GM19395 (cell line): ENCODE measurements around the gene IRAK1.

Source experiments
- ATAC-seq: cut with Tn5 transposase; IDR thresholded peaks from one replicate; pipeline ENCODE4 v1.9.1; 2021; ENCODE audit warnings: mild to moderate bottlenecking, moderate library complexity; ENCODE audit not compliant: unreplicated experiment

Gene IRAK1

DNA sequence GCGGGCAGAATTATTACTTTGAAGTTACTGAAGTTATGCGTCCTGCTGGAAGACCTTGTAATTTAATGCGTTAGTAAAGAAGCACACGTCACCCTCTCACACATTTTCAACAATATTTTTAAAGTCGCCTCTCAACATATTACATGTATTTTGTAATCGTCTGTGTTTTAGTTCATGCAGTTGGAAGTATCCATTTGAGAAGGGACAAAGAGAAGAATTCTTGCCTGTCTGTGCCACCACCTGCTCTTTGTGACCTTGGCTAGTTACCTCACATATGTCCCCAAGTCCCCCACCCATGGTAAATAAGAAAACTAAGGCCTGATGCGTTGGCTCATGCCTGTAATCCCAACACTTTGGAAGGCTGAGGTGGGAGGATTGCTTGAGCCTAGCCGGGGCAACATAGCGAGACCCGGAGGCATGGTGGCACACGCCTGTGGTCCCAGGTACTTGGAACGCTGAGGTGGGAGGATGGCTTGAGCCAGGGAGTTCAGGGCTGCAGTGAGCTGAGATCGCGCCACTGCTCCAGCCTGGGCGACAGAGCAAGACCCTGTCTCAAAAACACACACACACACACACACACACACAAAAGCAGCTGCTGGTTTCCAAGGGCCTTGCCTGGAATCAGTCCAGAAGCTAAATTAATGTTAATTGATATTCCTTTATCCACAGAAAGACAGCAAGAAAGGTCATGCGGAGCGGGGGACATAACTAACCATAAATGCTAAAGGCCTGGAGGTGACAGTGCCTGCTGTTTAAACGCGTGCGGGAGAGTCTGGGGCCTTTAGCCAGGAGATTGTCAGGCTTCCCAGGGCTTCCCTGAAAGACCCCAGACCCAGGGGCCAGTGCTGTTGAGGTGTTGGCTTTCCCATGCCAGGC is 46.3 kb downstream of the IRAK1 start:
- no peak for ATAC-seq

DNA sequence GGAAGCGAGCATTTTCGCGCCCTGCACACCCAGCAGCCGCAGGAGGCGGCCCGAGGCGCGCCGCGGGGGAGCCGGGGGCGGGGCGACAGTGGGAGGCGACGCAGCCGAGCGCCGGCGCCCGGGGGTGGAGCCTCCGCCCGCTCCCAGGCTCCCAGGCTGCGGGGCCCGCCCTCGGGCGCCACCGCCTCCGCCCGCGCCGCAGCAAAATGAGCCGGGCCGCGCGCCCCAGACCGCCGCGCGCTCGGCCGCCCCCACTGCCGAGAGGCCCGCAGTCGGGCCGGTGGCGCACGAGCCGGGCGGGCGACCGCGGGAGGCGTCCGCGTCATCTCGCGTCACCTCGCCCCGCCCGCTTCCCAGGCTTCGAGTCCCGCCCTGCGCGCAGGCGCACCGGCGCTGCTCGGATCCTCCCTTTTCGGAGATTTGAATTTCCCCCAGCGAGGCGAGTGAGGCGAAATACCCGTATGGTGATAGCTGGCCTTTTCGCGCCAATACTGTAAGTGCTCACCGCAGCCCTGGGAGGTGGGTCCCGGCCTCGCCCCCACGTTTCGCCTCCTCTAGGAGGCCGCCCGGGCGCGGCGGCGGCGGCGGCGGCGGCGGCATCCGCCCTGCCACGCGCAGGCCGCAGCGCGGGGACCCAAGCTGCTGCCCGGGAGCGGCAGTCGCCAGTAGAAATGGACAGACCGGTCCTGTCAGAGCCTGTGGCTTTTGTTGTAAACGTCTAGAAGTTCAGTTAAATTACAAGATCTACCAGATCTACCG is 47.2 kb downstream of the IRAK1 start, which contains the start of gene TMEM187:
Gene TMEM187 (plus strand): TSS at position 387 of the 759 bp plus-strand sequence. CDS start 9,309 bp downstream, outside the sequence.
- peak; percentile 54 for ATAC-seq

DNA sequence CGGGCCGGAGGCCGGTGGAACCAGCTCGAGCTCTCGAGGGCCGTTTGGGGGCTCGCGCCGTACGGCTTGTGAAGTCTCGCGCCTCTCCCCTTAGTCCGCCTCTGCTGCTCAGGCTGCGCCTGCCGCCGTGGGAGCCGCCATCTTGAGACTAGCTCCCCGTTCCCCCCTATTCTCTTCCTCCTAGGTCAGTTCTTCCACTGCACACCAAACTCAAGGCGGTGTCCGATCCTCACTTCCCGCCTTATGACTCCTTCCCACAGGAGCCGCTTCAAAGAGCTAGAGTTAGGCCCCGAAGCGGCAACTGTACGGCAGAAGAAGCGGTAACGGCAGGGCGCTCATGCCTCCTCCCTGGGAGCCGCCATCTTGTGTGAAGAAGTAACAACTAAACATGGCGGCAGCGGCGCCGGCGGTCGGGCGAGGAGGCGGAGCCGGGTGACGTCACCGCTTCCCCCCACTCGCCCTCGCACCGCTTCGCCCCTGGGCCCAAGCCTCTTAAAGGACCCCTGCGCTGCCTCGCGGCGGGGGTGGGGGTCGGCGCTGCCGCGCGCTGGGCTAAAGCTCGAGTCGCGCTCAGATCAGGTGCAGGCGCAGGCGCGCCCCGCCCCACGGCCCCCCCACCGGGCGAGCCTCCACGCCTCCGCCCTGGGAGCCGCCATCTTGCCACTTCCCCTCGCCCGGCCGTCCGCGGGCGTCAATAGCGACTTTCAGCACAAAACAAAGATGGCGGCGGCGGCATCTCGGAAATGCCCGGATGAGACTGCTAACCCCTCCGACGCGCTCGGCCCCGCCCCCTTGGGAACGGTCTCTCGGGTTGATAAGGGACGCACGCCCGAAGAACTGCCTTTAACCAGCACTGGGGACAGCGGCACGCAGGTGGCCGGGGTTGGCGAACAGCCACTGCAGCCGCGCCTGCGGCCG is 48.0 kb downstream of the IRAK1 start, which contains the start of gene HCFC1:
Gene HCFC1 (minus strand): TSS at position 369 of the 918 bp plus-strand sequence. CDS start 978 bp downstream, outside the sequence.
- ATAC-seq: peak; percentile 56

DNA sequence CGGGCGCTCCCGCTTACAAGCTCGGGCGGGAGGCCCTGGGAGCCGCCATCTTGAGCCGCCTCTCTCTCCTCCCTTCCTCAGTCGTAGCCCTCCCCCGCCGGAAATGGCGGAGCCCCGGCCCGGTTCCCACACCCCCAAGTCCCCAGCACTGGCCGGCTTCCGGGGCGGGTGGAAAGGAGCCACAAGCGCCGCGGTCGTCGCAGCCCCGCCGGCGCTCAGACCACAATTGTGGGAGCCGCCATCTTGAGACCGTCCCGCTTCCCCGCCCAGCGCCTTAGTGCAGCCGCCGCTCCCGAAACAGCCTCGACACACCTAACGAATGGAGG is 48.6 kb downstream of the IRAK1 start:
- peak; percentile 47 for ATAC-seq

DNA sequence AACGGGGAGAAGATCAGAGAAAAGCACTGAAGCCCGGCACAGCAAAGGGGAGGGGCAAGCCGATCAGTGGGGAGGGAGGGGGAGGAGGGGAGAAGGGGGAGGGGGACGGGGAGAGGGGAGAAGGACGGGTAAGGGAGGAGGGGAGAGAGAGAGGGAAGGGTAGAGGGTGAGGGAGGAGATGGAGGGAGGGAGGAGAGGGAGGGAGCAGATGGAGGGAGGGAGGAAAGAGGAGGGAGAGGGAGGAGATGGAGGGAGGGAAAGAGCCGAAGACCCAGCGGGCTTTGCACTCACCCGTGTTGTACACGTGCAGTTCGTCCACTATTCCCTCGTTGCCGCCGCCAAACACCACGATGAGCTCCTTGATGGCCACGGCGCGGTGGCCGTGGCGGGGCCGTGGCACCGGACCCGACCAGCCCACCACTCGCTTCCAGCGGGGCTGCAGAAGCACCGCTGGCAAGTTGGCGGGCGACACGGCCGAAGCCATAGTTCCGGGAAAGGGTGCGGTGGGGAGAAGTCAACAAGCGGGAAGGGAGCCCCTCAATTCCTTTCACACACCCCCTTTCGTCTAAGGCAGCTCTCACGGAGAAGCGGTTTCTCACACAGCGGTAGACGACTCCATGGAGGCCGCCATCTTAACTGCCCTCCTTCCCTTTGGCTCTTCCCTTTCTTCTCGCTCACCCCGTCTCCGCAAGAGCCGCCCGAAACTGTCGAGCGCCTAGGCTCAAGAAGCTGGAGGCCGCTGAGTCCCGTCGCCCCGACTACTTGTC is 49.2 kb downstream of the IRAK1 start:
- peak; percentile 13 for ATAC-seq

DNA sequence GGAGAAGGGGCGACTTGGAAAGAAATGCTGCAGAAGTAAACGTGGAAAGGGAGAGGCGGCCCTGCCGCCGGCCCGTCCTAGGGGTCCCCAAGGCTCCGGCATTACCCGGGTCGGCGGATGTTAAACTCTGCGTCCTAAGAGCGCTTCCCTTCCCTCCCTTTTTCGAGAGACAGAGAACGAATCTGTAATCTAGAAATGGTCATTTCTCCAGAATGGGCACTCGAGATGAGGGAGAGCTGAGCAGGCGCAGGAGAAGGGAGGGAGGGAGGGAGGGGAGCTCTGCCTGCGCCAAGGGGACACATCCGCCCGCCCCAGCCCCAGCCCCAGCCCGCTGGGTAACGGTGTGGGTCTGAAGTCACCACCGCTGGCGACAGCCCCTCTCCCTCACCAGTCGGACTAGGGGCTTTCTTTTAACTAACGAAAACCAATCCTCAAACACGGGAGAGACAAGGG is 49.8 kb downstream of the IRAK1 start:
- ATAC-seq: no peak

DNA sequence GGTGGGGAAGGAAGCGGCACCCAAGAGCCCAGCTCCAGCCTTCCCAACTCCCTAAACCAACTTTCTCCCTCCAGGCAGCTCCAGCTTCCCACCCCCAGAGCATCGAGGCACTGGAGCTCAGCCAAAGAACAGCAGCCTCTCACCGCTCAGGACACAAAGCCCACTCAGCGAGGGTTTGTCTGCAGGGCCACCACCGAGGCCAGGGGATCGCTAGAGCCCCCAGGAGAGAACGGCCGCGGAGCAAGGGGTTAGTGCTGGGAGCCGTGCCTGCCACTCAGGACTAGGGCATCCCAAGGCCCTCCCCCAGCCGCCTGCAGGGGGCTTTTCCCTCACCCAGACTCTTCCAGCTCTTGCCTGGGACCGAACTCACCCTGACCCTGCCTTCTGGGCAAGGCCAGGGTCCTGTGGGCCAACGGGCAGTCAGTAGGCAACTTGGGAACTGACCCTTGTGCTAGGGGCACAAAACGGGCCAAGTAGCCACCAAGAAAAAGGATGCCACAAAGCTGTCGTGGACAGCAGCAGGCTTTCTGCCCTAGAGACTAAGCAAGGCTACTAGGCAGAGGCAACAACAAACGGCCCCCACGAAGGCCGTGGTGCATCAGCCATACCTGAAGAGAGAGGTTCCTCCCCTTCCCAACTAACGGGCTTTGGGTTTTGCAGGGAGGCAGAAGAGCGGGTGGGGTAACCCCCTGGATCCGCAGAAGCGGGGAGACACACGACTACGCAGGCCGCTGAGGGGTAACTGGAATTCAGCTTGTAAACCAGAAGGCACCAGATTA is 50.4 kb downstream of the IRAK1 start:
- ATAC-seq: no peak

DNA sequence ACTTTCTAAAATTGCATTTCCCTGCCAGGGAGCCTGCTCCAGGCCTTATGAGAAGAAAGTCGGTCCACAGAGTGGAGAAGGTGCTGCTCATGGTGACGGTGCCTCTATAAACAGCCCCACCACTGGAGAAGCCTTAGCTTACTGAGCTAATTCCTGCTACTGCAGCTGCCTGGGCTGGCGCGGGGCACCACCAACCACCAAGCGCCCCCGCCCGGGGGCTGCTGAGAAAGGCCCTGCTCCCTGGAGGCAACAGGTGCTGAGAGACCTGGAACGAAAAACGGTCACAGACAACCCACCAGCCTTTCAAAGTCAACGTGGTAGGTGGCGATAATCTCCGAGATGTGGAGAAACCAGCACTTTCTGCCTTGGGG is 51.0 kb downstream of the IRAK1 start:
- ATAC-seq: no peak

DNA sequence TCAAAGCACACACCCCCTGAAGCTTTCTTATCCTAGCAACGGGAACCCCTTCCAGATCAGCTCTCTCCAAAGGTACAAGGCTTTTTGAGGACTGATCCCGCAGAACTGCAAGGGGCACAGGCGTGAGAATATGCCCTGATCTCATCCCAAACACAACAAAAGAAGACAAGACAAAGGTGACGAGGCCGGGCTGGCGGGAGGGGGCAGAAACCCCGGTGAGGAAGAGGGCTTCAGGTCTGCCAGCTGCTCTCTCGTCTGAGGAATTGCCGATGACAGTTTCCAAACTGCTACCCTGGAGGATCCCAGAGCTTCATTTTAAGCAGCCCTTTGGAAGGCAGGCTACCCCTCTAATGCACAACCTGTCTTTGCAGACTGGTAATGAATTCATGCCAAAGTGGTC is 51.4 kb downstream of the IRAK1 start:
- no peak for ATAC-seq

DNA sequence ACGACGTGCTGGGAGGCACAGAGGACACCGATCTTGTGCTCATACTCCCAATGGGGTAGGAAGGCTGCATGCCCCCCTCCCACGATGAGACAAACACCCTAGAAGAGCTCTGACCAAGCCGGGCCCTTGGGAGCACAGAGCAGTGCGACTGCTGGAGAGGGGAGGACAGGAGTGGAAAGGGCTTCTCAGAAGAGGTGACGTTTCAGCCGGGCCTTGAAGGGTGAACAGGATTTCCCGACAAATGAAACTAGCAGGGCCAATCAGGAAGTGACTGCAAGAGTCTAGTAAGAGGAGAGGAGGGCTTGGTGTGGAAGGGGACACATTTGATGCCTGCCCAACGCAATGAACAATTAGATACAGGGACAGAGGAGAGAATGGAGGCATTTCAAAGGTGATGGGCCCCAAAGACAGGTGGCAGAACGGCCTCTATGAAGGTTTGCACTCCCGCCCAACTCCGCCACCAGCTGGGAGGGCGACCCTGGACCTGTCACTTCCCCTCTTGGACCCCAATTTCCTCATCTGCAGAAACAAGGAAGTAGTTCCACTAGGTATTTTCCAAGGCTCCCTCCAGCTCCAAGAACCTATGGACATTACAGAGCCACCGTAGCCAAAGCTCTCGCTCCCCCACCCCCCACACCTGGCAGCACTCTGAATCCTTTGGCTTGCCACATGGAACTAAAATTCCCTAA is 52.0 kb downstream of the IRAK1 start:
- no peak for ATAC-seq

DNA sequence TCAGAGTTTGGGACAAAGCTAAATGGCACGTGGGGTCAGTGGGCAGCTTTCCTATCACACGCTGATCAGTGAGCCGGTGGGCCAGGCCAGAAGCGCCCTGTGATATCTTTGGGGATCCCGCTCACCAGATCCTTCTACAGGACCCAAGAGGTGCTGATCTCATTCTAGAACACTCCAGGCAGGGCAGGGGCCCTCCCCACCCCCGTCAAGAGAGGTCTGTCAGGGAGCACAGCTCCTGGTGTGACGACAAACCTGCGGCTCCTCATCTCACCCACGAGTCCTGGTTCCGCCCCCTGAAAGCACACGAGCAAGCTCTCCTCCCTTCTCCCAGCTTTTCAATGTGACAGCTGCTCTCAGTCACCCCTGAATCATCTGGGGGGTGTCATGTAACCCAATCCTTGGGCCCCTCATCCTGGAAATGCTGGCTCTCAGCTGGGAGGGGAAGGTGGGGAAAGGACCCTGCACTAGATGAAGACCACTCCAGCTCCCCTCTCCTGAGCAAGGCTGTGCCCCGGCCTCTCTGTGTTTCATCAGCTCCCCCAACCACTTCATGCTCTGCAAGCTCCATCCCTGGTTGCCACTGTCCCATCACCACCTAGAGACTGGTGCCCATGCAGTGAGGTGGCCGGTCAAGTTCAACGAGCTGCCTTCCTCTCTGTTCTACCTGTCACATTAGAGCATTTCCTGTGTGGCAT is 52.7 kb downstream of the IRAK1 start:
- ATAC-seq: no peak

DNA sequence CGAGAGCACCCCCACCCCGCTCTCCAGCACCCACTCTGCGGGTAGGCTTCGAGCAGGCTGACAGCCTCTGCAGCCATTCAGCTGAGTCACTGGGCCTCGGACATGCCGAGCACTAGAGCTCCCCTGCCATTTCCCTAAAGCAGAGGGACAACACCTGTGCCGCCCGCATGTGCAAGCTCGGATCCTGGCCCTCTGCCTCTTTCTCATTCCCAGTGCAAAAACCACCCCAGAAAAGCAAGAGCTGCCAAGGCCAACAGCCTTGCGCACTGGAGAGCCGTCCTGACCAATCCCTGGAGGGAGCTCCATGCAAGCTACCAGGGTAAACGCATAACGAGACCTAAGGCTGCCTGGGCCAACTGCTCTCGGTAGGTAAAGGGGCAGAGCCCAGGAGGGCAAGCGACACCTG is 53.4 kb downstream of the IRAK1 start:
- ATAC-seq: no peak

DNA sequence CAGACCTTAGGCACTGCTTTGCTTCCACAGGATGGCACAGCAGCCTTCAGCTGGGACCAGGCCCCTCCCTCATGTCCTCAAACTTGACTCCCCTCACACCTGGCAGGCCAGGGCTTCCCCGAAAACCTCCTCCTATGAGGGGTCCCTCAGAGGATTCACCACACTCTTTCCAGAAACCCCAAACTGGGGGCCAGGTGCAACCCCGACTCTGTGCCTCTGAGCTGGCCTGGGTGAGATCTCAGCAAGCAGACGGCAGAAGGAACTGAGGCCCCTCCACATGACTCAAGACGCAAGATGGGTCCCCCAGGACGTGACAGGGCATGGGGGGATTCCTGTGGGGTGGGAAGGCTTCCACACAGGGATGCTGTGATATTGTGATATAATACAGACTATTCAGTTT is 54.3 kb downstream of the IRAK1 start:
- ATAC-seq: no peak

DNA sequence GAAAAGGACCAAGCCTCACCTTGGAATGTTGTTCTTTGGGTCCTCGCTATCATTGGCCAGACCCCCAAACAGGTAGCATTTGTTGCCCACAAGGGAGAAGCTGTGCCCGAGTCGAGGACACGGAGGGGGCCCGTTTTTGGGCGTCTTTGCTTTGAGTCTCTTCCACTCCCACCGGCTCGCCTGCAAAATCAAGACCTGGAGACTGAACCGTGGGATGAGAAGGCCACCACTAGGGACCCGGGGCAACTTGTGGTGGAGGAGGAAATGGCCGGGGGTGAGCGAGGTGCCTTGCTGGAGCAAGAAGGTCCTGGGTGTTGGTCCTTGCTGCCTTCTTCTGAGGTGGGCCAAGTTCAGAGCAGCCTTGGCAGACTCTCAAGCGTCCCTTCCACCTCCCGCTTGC is 55.6 kb downstream of the IRAK1 start:
- no peak for ATAC-seq

DNA sequence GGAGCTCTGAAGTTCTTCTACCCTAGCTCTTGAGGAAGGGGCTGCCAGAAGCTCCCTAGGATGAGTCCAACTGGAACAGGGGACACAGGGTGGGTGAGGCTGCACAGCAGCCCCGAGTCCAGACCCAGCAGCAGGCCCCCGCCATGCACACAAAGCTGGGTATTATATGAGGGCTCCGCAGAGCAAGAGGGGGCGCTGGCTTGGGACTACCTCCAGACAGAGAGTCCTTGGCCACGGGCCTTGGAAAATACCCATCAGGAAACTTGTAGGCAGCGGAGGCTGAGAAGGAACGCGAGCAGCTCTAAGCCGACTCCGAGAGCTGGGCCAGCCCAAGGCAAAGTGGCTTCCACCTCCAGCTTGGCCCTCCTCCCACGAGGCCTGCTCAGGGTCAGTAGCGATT is 56.2 kb downstream of the IRAK1 start:
- ATAC-seq: no peak

DNA sequence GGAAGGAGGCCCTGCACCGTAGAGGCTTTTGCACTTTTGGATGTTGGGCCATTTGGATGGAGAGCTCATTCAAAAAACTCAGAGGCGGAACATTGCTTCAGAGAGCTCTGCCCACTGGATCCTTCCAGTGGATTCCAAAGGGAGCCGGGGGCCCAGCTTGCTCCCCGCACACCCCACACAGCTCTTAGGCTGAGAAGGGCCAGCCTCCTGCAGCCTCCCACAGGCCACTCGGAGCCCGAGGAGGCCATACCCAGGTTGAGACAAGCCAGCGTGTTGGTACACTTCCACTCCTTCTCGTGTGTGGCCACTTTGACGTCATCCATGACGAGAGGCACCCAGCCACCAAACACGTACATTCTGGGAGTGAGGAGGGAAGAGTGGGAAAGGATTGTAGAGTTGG is 58.4 kb downstream of the IRAK1 start:
- ATAC-seq: no peak

DNA sequence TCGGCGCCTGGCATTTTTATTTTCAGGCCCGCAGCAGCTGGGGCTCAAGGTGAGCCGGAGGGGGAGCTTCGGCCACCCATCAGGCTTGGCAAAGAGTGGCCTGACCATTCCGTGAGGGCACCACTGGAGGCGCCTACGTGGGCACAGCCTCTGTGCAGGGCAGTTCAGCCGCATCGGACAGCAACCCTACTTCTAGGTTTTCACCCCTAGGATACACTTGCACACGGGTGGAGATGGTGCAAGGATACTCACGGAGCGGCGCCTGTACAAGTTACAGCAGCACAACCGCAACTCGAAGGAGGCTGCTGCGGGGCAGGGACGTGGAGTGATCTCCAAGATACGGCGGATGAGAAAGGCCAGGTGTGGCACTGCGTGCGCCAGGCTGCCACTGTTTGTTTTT is 58.9 kb downstream of the IRAK1 start:
- no peak for ATAC-seq
